Measurements from ENCODE around the gene RAB1B.

- TF ChIP-seq, protein P1, sequence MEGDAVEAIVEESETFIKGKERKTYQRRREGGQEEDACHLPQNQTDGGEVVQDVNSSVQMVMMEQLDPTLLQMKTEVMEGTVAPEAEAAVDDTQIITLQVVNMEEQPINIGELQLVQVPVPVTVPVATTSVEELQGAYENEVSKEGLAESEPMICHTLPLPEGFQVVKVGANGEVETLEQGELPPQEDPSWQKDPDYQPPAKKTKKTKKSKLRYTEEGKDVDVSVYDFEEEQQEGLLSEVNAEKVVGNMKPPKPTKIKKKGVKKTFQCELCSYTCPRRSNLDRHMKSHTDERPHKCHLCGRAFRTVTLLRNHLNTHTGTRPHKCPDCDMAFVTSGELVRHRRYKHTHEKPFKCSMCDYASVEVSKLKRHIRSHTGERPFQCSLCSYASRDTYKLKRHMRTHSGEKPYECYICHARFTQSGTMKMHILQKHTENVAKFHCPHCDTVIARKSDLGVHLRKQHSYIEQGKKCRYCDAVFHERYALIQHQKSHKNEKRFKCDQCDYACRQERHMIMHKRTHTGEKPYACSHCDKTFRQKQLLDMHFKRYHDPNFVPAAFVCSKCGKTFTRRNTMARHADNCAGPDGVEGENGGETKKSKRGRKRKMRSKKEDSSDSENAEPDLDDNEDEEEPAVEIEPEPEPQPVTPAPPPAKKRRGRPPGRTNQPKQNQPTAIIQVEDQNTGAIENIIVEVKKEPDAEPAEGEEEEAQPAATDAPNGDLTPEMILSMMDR (IDR thresholded peaks at IDR 0.05 in 4 of 5, conservative IDR thresholded peaks at IDR 0.05 in 1 of 5): no peak
- TF ChIP-seq POLR2A (IDR thresholded peaks at IDR 0.05): no peak
Observed at GRCh38 chr11:66267039-66267378, 1.4 kb upstream of the RAB1B start.
